ENCODE data around the gene XPO4.

XPO4 gene

DNA sequence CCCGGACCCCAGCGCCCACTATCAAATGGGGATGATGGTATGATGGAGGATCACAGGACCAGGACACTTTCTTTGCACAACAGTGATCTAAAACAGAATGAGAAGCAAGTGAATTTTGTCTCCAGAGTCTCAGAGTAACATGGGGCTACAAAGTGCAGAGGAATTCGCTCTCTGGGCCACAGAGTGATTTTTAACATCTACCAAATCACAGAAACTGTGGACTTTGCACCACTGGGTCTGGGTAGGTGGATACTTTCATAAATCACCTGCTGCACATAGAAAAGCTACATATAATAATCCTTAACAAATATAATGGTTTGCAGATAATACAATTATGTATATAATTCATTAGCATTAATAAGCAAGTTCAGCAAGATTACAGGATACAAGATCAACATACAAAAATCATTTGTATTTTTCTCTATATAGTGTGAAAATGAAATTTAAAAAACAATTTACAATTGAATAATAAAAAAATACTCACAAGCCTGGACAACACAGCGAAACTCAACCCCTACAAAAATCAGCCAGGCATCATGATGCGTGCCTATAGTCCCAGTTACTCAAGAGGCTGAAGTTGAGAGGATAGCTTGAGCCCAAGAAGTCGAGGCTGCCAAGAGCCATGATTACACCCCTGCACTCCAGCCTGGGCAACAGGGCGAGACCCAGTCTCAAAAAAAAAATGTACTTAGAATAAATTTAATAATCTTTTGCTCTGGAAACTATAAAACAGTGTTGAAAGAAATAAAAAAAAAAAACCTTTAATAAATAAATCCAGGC, 68.5 kb downstream of the XPO4 start:
- TF ChIP-seq, protein P1, sequence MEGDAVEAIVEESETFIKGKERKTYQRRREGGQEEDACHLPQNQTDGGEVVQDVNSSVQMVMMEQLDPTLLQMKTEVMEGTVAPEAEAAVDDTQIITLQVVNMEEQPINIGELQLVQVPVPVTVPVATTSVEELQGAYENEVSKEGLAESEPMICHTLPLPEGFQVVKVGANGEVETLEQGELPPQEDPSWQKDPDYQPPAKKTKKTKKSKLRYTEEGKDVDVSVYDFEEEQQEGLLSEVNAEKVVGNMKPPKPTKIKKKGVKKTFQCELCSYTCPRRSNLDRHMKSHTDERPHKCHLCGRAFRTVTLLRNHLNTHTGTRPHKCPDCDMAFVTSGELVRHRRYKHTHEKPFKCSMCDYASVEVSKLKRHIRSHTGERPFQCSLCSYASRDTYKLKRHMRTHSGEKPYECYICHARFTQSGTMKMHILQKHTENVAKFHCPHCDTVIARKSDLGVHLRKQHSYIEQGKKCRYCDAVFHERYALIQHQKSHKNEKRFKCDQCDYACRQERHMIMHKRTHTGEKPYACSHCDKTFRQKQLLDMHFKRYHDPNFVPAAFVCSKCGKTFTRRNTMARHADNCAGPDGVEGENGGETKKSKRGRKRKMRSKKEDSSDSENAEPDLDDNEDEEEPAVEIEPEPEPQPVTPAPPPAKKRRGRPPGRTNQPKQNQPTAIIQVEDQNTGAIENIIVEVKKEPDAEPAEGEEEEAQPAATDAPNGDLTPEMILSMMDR (IDR thresholded peaks at IDR 0.05): no peak
- Histone ChIP-seq H3K79me2 (no peaks in the 10 kb centered on the region), H3K4me2 (ENCODE audit: low read length) (no peak overlapping the region), H3K9me3 (ENCODE audit: control insufficient read depth, low read length) (no peaks in the 10 kb centered on the region), H3K27ac (no peak overlapping the region), H3K36me3 (ENCODE audit: control insufficient read depth, insufficient read depth, low read length) (no peaks in the 10 kb centered on the region), H3K9ac (no peak overlapping the region), H3K4me3 (ENCODE audit: low read depth, low read length) (no peak overlapping the region), H3K4me1 (no peaks in the 10 kb centered on the region), H3K27me3 (ENCODE audit: control insufficient read depth, insufficient read depth, low read length) (no peaks in the 10 kb centered on the region), H2AFZ (no peak overlapping the region)

- Histone ChIP-seq H2AFZ (no peak overlapping the region), H3K36me3 (ENCODE audit: control insufficient read depth, insufficient read depth, low read length) (no peaks in the 10 kb centered on the region), H3K4me1 (no peaks in the 10 kb centered on the region), H3K27ac (no peak overlapping the region), H3K79me2 (no peaks in the 10 kb centered on the region), H3K4me2 (ENCODE audit: low read length) (no peak overlapping the region), H3K9ac (no peak overlapping the region), H3K9me3 (ENCODE audit: control insufficient read depth, low read length) (no peaks in the 10 kb centered on the region), H3K27me3 (ENCODE audit: control insufficient read depth, insufficient read depth, low read length) (no peaks in the 10 kb centered on the region), H3K4me3 (ENCODE audit: low read depth, low read length) (no peak overlapping the region)
- TF ChIP-seq, protein P1 (IDR thresholded peaks at IDR 0.05): no peak
These were observed 69.7 kb downstream of the XPO4 start for GRCh38 chr13:20832861-20833260.

GRCh38 chr13:20831933-20832332, 70.6 kb downstream of the XPO4 start:
- H3K27me3 ChIP-seq (ENCODE audit: control insufficient read depth, insufficient read depth, low read length): no peaks in the 10 kb centered on the region
- H2AFZ ChIP-seq: no peak overlapping the region
- TF ChIP-seq, protein P1 (IDR thresholded peaks at IDR 0.05): no peak
- H3K4me3 ChIP-seq (ENCODE audit: low read depth, low read length): no peak overlapping the region
- H3K79me2 ChIP-seq: no peaks in the 10 kb centered on the region
- H3K36me3 ChIP-seq (ENCODE audit: control insufficient read depth, insufficient read depth, low read length): no peaks in the 10 kb centered on the region
- no peak overlapping the region for H3K9ac ChIP-seq
- H3K4me2 ChIP-seq (ENCODE audit: low read length): no peak overlapping the region
- H3K9me3 ChIP-seq (ENCODE audit: control insufficient read depth, low read length): no peaks in the 10 kb centered on the region
- no peak overlapping the region for H3K27ac ChIP-seq
- H3K4me1 ChIP-seq: no peaks in the 10 kb centered on the region

GRCh38 chr13:20831254-20831653, 71.3 kb downstream of the XPO4 start:
- TF ChIP-seq, protein P1 (IDR thresholded peaks at IDR 0.05): no peak
- Histone ChIP-seq H3K79me2 (no peaks in the 10 kb centered on the region), H3K9ac (no peak overlapping the region), H3K4me1 (no peaks in the 10 kb centered on the region), H2AFZ (no peak overlapping the region), H3K27me3 (ENCODE audit: control insufficient read depth, insufficient read depth, low read length) (no peaks in the 10 kb centered on the region), H3K27ac (no peak overlapping the region), H3K4me3 (ENCODE audit: low read depth, low read length) (no peak overlapping the region), H3K9me3 (ENCODE audit: control insufficient read depth, low read length) (no peaks in the 10 kb centered on the region), H3K36me3 (ENCODE audit: control insufficient read depth, insufficient read depth, low read length) (no peaks in the 10 kb centered on the region), H3K4me2 (ENCODE audit: low read length) (no peak overlapping the region)

Data from parathyroid adenoma (tissue), 2 donors.